Measurements from ENCODE around the gene CXorf38. TPM values are rescaled to one million over a fixed set of nuclear protein-coding genes. Genes with fewer than 3 reads are reported as not detected.

CXorf38 gene
- total and polyA plus RNA-seq, 2 donors (not counting 1 experiment from before 2014, with no cell fraction given) = 26.4 to 28.1 TPM

GRCh38 chrX:40622479-40623138 lies 24.8 kb downstream of the CXorf38 start:
- Mint-ChIP-seq H3K27ac (no peak overlapping the region), H3K9me3 (ENCODE audit: insufficient read depth) (no peaks in the 10 kb centered on the region), H3K4me3 (no peak overlapping the region), H3K27me3 (no peaks in the 10 kb centered on the region), H3K4me1 (no peaks in the 10 kb centered on the region)
- CTCF ChIA-PET = interaction anchor here (0.8 kb wide), 1 partner anchor 558 kb away, joined by 3 read pairs; no protein-coding TSS in a partner anchor
- POLR2A ChIA-PET = no interaction called here
- H3K4me1 ChIP-seq (ENCODE audit: control insufficient read depth in 2 of 2, insufficient read depth in 2 of 2, low read length in 2 of 2) = no peaks in the 10 kb centered on the region
- ATAC-seq (ENCODE audit: low read depth) = no peak
- no peak overlapping the region for H3K4me2 ChIP-seq (replicated peaks; ENCODE audit: low read depth, low read length, poor library complexity, severe bottlenecking)
- no peak overlapping the region for H2AFZ ChIP-seq (ENCODE audit: insufficient read depth, low read depth, low read length, poor library complexity, severe bottlenecking)
- H3K27ac ChIP-seq (ENCODE audit: low read length in 2 of 2) = no peak overlapping the region
- TF ChIP-seq CTCF (IDR thresholded peaks at IDR 0.05) (no peak), EZH2 (IDR thresholded peaks at IDR 0.05; ENCODE audit: borderline replicate concordance, insufficient read depth, low read depth, low read length, poor library complexity, severe bottlenecking) (no peak)
- no peak for DNase-seq
- H3K36me3 ChIP-seq (replicated peaks in 1 of 2; ENCODE audit: control extremely low read depth in 1 of 2, control insufficient read depth in 1 of 2, extremely low read depth in 1 of 2, insufficient read depth in 2 of 2, low read length in 1 of 2) = peaks cover 0 to 4% of the 10 kb centered on the region in 2 experiments
- no peak overlapping the region for H3K9ac ChIP-seq (ENCODE audit: low read length)
- H3K79me2 ChIP-seq (ENCODE audit: control insufficient read depth, insufficient read depth, low read length) = no peaks in the 10 kb centered on the region
- no peaks in the 10 kb centered on the region for H3K27me3 ChIP-seq (replicated peaks in 1 of 4; ENCODE audit: control extremely low read depth in 1 of 4, control insufficient read depth in 3 of 4, insufficient read depth in 4 of 4, low read length in 3 of 4)
- intact Hi-C loops (cut with micrococcal nuclease) = no loop called here
- H3K4me3 ChIP-seq (ENCODE audit: control extremely low read depth in 1 of 5, extremely low read depth in 1 of 5, insufficient read depth in 1 of 5, low read depth in 2 of 5, low read length in 4 of 5) = no peak overlapping the region
- WGBS (ENCODE audit: insufficient coverage) = 95% methylated on average over 11 of the region's 18 CpGs
- no peaks in the 10 kb centered on the region for H4K20me1 ChIP-seq (ENCODE audit: control insufficient read depth, insufficient read depth, low read length, poor library complexity, severe bottlenecking)
- peaks cover 0 to 8% (median 0%) of the 10 kb centered on the region in 3 donors for H3K9me3 ChIP-seq (ENCODE audit: control extremely low read depth in 1 of 3, control insufficient read depth in 2 of 3, insufficient read depth in 1 of 3, low read length in 2 of 3)

- Histone ChIP-seq H3K36me3 (replicated peaks in 1 of 2; ENCODE audit: control extremely low read depth in 1 of 2, control insufficient read depth in 1 of 2, extremely low read depth in 1 of 2, insufficient read depth in 2 of 2, low read length in 1 of 2) (no peaks in the 10 kb centered on the region), H3K4me3 (ENCODE audit: control extremely low read depth in 1 of 5, extremely low read depth in 1 of 5, insufficient read depth in 1 of 5, low read depth in 2 of 5, low read length in 4 of 5) (no peak overlapping the region), H3K79me2 (ENCODE audit: control insufficient read depth, insufficient read depth, low read length) (no peaks in the 10 kb centered on the region), H3K4me1 (ENCODE audit: control insufficient read depth in 2 of 2, insufficient read depth in 2 of 2, low read length in 2 of 2) (no peaks in the 10 kb centered on the region), H3K9me3 (ENCODE audit: control extremely low read depth in 1 of 3, control insufficient read depth in 2 of 3, insufficient read depth in 1 of 3, low read length in 2 of 3) (no peaks in the 10 kb centered on the region), H4K20me1 (ENCODE audit: control insufficient read depth, insufficient read depth, low read length, poor library complexity, severe bottlenecking) (no peaks in the 10 kb centered on the region), H3K27me3 (replicated peaks in 1 of 4; ENCODE audit: control extremely low read depth in 1 of 4, control insufficient read depth in 3 of 4, insufficient read depth in 4 of 4, low read length in 3 of 4) (no peaks in the 10 kb centered on the region), H3K4me2 (replicated peaks; ENCODE audit: low read depth, low read length, poor library complexity, severe bottlenecking) (no peak overlapping the region), H3K27ac (ENCODE audit: low read length in 2 of 2) (no peak overlapping the region), H2AFZ (ENCODE audit: insufficient read depth, low read depth, low read length, poor library complexity, severe bottlenecking) (no peak overlapping the region), H3K9ac (ENCODE audit: low read length) (no peak overlapping the region)
- ATAC-seq (ENCODE audit: low read depth) (no peak), DNase-seq (no peak)
- 100% methylated on average over 3 of the region's 7 CpGs for WGBS (ENCODE audit: insufficient coverage)
- intact Hi-C loops (cut with micrococcal nuclease) = no loop called here
- Mint-ChIP-seq H3K27ac (no peak overlapping the region), H3K4me3 (no peak overlapping the region), H3K4me1 (no peaks in the 10 kb centered on the region), H3K9me3 (ENCODE audit: insufficient read depth) (no peaks in the 10 kb centered on the region), H3K27me3 (no peaks in the 10 kb centered on the region)
- no peak for TF ChIP-seq EZH2 (IDR thresholded peaks at IDR 0.05; ENCODE audit: borderline replicate concordance, insufficient read depth, low read depth, low read length, poor library complexity, severe bottlenecking)
- no peak for TF ChIP-seq CTCF (IDR thresholded peaks at IDR 0.05)
- ChIA-PET CTCF (no interaction called here), POLR2A (no interaction called here)
Observed at GRCh38 chrX:40617566-40617965, 29.8 kb downstream of the CXorf38 start.

Data from B cell (primary cell).